OCI-LY3 (cell line): ENCODE results near the gene NUBP2.

Source experiments
- EZH2phosphoT487 ChIP-seq: fragments of 200-600 bp; shearing (Covaris generic); IDR thresholded peaks from 2 replicates; pipeline ENCODE4 v1.6.1; 2018; ENCODE audit warnings: antibody characterized with exemption, mixed run types, low read depth
- TF ChIP-seq, protein P1 (sequence below): fragments of 200-600, 300-600 bp; sonication (generic); IDR thresholded peaks from 2 replicates; pipeline ENCODE4 v1.5.1; 2014; ENCODE audit warnings: antibody characterized with exemption, low read length, low read depth

- TF ChIP-seq, protein P1, sequence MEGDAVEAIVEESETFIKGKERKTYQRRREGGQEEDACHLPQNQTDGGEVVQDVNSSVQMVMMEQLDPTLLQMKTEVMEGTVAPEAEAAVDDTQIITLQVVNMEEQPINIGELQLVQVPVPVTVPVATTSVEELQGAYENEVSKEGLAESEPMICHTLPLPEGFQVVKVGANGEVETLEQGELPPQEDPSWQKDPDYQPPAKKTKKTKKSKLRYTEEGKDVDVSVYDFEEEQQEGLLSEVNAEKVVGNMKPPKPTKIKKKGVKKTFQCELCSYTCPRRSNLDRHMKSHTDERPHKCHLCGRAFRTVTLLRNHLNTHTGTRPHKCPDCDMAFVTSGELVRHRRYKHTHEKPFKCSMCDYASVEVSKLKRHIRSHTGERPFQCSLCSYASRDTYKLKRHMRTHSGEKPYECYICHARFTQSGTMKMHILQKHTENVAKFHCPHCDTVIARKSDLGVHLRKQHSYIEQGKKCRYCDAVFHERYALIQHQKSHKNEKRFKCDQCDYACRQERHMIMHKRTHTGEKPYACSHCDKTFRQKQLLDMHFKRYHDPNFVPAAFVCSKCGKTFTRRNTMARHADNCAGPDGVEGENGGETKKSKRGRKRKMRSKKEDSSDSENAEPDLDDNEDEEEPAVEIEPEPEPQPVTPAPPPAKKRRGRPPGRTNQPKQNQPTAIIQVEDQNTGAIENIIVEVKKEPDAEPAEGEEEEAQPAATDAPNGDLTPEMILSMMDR, result no peak
- TF ChIP-seq EZH2phosphoT487, result no peak
These were observed 26.6 kb downstream of the NUBP2 start for GRCh38 chr16:1809281-1809801.
